Pancreas (tissue), 10 donors: ENCODE results near the gene ASB11. TPM values are rescaled to one million over a fixed set of nuclear protein-coding genes. Genes with fewer than 3 reads are reported as not detected.
A peak's percentile ranks its signal among the peaks of the same experiment; 100 is the strongest.

Source experiments
- ATAC-seq, 4 donors: fragments of 200-7000 bp; cut with Tn5 transposase; one replicate each; pipeline versions ENCODE4 v1.8.0 to v1.9.1; 2020; ENCODE audit warnings: mild to moderate bottlenecking in 4 of 4, moderate library complexity in 4 of 4
- DNase-seq, 6 donors: peaks; one replicate each; pipeline ENCODE4 v3.0.0-alpha.2; 2020
- FAIRE-seq: peaks from 2 replicates; lab custom pipeline; 2012; peaks lifted over from hg19 to GRCh38; lab: Jason Lieb, UNC
- H3K27ac ChIP-seq, 4 donors: fragments of 200-600 bp; sonication (generic); 1 replicate in 3 of 4; 2 replicates in 1 of 4; pipeline versions ENCODE4 v1.5.0 to v1.8.0; 2020
- H3K27me3 ChIP-seq, 4 donors: fragments of 200-600 bp; one replicate each; pipeline ENCODE4 v1.8.0; 2021
- H3K36me3 ChIP-seq, 3 donors: fragments of 200-600 bp; sonication (generic) in 1 of 3; one replicate each; pipeline versions ENCODE4 v1.5.0 to v1.8.0; 2020 to 2021
- H3K4me1 ChIP-seq, 3 donors: fragments of 200-600 bp; one replicate each; pipeline ENCODE4 v1.8.0; 2021
- H3K4me3 ChIP-seq, 4 donors: fragments of 200-600 bp; sonication (generic) in 2 of 4; one replicate each; pipeline versions ENCODE4 v1.5.0 to v1.8.0; 2020 to 2021
- H3K9me3 ChIP-seq, 4 donors: fragments of 200-600 bp; one replicate each; pipeline ENCODE4 v1.8.0; 2021
- CTCF ChIP-seq, 4 donors: fragments of 200-600 bp; sonication (generic) in 3 of 4; IDR thresholded peaks; one replicate each; pipeline versions ENCODE4 v1.5.0 to v1.8.0; 2021; ENCODE audit warnings: antibody characterized with exemption in 4 of 4
- WGBS, 2 donors: extraction: QIAGEN DNeasy Blood & Tissue Kit; methylation state at CpG; one replicate each; pipeline ENCODE4 v1.1.7; 2013; 5-methylcytosine and 5-hydroxymethylcytosine counted together
- intact Hi-C, 3 donors: fragments of 100-400 bp; cut with DNase I; formaldehyde crosslinking; loops; one replicate each; pipeline versions ENCODE4 v1.11.1 to v1.14.2; 2022
- polyA plus RNA-seq, 2 donors: library from polyadenylated mRNA; stranded (reverse); fragments of 200-250 nt; gene quantifications; one replicate each; pipeline ENCODE4 v1.2.3, GENCODE V29; 2013
- total RNA-seq, 6 donors: library from RNA; stranded (reverse); fragmentation: NEBNext Ultra II Directional in 4 of 6; extraction: Animal tissue kit (Norgen Biotek cat#: 25700) in 4 of 6; gene quantifications; one replicate each; pipeline versions ENCODE4 v1.2.1 to v1.2.4, GENCODE V29; 2021 to 2023
- donor health status: healthy with polysubstance abuse.
- donor health status: DM: no; HTN: no; CAD: no; lungs with moderate emphysema.
- donor health status: DM: no; HTN: no; CAD: no.
- donor health status: control.
- donor health status: control.
- donor health status: Bipolar disorder and iron deficiency.
- donor health status: DM: yes; HTN: yes; CAD: no.
- donor health status: DM: no; HTN: no; CAD: no.
- donor health status: DM: no; HTN: no; CAD: no.
- donor health status: DM: yes; HTN: yes; CAD: no.

The ASB11 gene
- total and polyA plus RNA-seq, 8 donors, result 0.09 to 0.22 TPM; not detected in 6

- H3K27me3 ChIP-seq, result no peaks in the 10 kb centered on the region
- H3K36me3 ChIP-seq, result no peaks in the 10 kb centered on the region
- intact Hi-C loops, result no loop called here
- FAIRE-seq (no peak), DNase-seq (no peak), ATAC-seq (no peak)
- no peak overlapping the region for H3K27ac ChIP-seq
- no peak for TF ChIP-seq CTCF (IDR thresholded peaks at IDR 0.05)
- no peaks in the 10 kb centered on the region for H3K9me3 ChIP-seq
- H3K4me3 ChIP-seq, result no peak overlapping the region
- no peaks in the 10 kb centered on the region for H3K4me1 ChIP-seq
- WGBS, 2 donors, result 41 to 46% methylated on average over 4 of the region's 4 CpGs
Observed at GRCh38 chrX:15245896-15246295, 69.5 kb downstream of the ASB11 start.

GRCh38 chrX:15244421-15244820 lies 71.0 kb downstream of the ASB11 start:
- WGBS, 2 donors, result 62 to 76% methylated on average over 5 of the region's 5 CpGs
- intact Hi-C loops, result no loop called here
- ATAC-seq (no peak), FAIRE-seq (no peak), DNase-seq (no peak)
- no peak overlapping the region for H3K27ac ChIP-seq
- no peaks in the 10 kb centered on the region for H3K36me3 ChIP-seq
- no peaks in the 10 kb centered on the region for H3K4me1 ChIP-seq
- H3K4me3 ChIP-seq, result no peak overlapping the region
- H3K9me3 ChIP-seq, result no peaks in the 10 kb centered on the region
- no peak for TF ChIP-seq CTCF (IDR thresholded peaks at IDR 0.05)
- H3K27me3 ChIP-seq, result no peaks in the 10 kb centered on the region

- no peak overlapping the region for H3K27ac ChIP-seq
- no peaks in the 10 kb centered on the region for H3K36me3 ChIP-seq
- H3K4me1 ChIP-seq, result no peaks in the 10 kb centered on the region
- WGBS, 2 donors, result 12 to 14% methylated on average over 5 of the region's 5 CpGs
- ATAC-seq (peak in 3 of 4 donors; percentile 57 to 67 (median 61)), FAIRE-seq (peak; percentile 97), DNase-seq (peak in 1 of 6 donors; percentile 21)
- no peaks in the 10 kb centered on the region for H3K27me3 ChIP-seq
- TF ChIP-seq CTCF (IDR thresholded peaks at IDR 0.05), result peak in 3 of 4 donors; percentile 18 to 27 (median 26)
- no peaks in the 10 kb centered on the region for H3K9me3 ChIP-seq
- intact Hi-C loops, result no loop called here
- no peak overlapping the region for H3K4me3 ChIP-seq
Observed at GRCh38 chrX:15242899-15243555, 72.4 kb downstream of the ASB11 start.

DNA sequence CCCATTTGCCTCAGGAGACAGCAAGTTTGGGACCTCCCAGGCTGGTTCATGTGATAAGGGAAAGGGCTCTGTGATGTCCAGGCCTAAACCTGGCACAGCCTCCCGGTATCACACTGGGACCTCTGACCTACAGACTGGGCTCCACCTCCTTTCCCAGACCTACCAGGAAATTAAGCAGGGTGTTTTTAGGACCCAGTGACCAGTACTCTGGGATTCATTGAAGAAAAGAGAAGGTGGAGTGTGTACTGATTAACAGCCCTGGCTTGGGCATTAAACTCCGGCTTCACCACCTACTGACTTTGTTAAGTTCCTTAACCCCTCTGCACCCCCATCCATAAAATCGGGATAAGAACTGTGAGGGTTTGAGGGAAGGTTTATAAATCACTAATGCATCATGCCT lies 74.1 kb downstream of the ASB11 start:
- intact Hi-C loops, result no loop called here
- no peak for DNase-seq
- 13 to 24% methylated on average over 3 of the region's 3 CpGs for WGBS, 2 donors
- ATAC-seq, result peak in 2 of 4 donors; percentile 18 to 28
- H3K9me3 ChIP-seq, result no peaks in the 10 kb centered on the region
- H3K4me1 ChIP-seq, result no peaks in the 10 kb centered on the region
- no peak for TF ChIP-seq CTCF (IDR thresholded peaks at IDR 0.05)
- no peak overlapping the region for H3K4me3 ChIP-seq
- no peak for FAIRE-seq
- H3K27me3 ChIP-seq, result no peaks in the 10 kb centered on the region
- no peak overlapping the region for H3K27ac ChIP-seq
- H3K36me3 ChIP-seq, result no peaks in the 10 kb centered on the region

DNA sequence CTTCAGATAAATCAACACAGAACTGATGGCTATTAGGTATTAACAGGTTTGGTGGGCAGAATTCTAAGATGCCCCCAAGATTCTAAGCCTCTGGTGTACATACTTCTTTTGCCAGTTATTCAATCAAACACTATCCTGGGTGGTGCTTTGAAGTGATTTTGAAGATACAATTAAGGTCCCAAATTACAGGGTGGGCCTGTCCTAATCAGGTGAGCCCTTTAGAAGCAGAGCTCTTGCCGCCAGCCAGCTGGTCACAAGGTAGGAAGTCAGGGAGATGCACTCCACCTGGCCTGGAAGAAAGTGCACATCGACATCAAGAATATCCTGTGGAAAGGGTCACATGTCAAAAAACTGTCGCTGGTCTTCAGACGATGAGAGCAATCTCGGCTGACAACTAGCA lies 75.0 kb downstream of the ASB11 start:
- Histone ChIP-seq H3K9me3 (no peaks in the 10 kb centered on the region), H3K27me3 (peaks cover 0 to 4% (median 0%) of the 10 kb centered on the region in 4 donors), H3K4me3 (no peak overlapping the region), H3K27ac (no peak overlapping the region), H3K36me3 (no peaks in the 10 kb centered on the region), H3K4me1 (no peaks in the 10 kb centered on the region)
- WGBS, 2 donors, result 82 to 95% methylated on average over 5 of the region's 5 CpGs
- TF ChIP-seq CTCF (IDR thresholded peaks at IDR 0.05), result no peak
- FAIRE-seq, result no peak
- intact Hi-C loops, result no loop called here
- no peak for DNase-seq
- ATAC-seq, result no peak
